Hepatocyte (in vitro differentiated cells): ENCODE data around the gene OST4.

Experiments
- CTCF ChIP-seq: fragments of 200-600 bp; sonication (generic); IDR thresholded peaks from 2 replicates; pipeline ENCODE4 v1.5.1; 2016; ENCODE audit warnings: antibody characterized with exemption, mild to moderate bottlenecking; ENCODE audit not compliant: poor library complexity
- EZH2 ChIP-seq: fragments of 200-600 bp; sonication (generic); IDR thresholded peaks from 2 replicates; pipeline ENCODE4 v1.6.1; 2016; ENCODE audit warnings: antibody characterized with exemption, mild to moderate bottlenecking, borderline replicate concordance
- EZH2phosphoT487 ChIP-seq: fragments of 200-600 bp; sonication (generic); IDR thresholded peaks from one replicate; pipeline ENCODE4 v1.6.1; 2018; ENCODE audit warnings: antibody characterized with exemption, mild to moderate bottlenecking, low read depth, moderate library complexity; ENCODE audit not compliant: unreplicated experiment, severe bottlenecking

GRCh38 chr2:27102329-27102728 lies 30.9 kb upstream of the OST4 start:
- TF ChIP-seq CTCF, result no peak
- TF ChIP-seq EZH2, result no peak
- no peak for TF ChIP-seq EZH2phosphoT487
